ENCODE results near the gene KCNIP1.
A peak's percentile ranks its signal among the peaks of the same experiment; 100 is the strongest.

KCNIP1 gene

DNA sequence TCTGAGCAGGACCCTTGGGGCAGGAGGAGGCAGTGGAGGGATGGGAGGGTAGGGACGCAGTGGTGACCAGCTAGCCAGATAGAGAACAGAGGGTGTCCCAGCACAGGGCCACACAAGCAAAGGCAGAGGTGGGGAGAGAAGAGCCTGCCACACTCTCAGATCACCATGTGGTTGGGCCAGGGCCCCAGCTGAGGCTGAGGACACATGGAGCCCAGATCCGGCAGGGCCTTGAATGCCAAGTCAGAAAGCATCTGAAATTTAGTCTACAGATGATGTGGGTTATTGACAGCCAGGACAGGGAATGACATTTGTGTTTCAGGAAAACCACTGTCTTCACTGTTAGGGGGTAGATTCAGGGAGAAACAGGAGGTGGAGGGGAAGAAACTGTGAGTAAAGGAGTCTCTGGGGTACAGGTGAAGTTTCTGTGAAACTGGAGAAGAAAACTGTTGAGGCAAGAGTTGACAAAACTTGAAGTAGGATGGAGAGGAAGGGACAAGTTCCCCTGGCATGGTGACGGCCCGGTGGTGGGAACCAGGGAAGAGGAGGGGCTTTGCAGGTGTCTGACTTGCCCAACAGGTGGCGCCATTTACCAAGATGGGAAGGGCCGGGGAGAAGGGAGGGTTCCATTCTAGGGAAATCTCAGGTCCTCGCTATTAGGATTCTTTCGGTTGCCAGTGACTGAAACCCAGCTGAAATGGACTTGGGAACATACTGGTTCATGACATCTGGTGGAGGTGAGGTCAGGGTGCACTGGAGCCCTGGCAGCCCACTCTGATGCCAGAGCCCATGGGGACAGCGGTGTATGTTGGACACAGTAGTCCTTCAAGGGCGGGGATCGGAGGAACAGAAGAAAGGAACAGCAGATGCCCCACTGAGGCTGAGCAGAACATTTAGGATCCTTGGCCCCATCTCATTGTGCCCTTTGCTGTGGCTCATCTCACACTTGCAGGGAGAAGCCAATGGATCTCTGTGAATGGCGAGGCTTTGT, 100.1 kb downstream of the KCNIP1 start:
- DNase-seq, result peak; percentile 35 to 49

DNA sequence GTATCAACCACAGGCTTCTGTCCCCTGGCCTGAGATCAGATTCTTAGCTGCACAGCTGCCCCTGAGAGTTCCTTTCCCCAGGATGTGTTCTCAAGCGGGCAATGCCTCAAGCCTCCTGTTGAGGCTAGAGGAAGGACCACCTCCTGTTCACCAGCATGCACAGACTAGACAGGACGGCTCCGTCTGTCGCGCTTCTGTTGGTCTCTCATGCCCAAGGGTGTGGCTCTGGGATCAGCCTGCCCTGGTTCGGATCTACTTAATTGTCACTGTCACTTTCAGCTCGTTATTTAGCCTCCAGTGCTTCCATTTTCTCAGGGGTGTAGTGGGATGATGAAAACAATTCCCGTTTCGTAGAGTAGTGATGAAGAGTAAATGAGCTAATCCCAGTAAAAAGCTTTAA, 103.1 kb downstream of the KCNIP1 start:
- DNase-seq, result no peak

DNA sequence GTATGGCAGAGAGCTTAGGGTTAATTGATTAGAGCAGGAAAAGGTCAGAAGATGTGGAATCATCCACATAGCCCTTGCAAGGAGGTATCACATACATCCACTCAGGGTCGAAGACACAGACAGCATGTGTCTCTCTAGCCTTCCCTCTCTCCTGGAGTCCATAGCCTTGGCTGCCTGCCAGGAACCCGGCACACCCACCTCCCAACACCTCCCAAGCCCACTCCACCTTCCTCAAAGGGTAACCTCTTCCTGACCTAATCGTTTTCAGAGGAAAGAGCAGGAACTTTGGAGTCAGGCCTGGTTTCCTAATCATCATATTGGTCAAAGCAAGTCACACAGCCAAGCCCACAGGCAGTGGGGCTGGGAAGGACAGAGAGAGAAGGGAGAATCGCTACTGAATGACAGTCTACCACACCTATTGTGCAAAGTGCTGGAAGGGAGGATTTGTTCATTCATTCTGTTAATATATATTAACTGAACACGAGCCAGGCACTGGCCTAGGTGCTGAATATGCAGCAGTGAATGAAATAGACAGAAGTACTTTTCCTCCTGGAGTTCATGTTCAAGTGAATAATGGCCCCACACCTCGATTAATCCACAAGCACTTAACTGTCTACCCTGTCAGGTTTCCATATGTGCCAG, 107.8 kb downstream of the KCNIP1 start:
- no peak for DNase-seq

DNA sequence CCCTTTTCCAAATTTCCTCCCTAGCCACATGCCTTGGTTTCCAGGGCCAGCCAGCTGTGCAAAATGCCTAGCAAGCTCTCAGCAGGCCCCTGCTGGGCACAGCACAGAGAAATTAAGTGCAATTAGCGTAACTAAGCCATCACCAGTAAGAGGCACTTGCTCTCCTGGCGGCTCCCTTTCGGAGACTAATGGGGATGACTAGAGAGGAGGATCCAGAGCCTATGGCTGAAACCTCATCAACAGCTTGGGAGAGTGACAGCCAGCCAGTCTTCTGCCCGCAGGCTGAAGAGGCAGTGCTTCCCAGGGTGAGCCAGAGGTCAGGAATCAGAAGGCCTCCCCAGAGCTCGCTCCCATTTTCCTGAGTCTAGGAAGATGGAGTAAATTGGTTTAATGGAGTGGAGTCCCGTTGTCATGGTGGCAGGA, 108.4 kb downstream of the KCNIP1 start:
- no peak for DNase-seq

DNA sequence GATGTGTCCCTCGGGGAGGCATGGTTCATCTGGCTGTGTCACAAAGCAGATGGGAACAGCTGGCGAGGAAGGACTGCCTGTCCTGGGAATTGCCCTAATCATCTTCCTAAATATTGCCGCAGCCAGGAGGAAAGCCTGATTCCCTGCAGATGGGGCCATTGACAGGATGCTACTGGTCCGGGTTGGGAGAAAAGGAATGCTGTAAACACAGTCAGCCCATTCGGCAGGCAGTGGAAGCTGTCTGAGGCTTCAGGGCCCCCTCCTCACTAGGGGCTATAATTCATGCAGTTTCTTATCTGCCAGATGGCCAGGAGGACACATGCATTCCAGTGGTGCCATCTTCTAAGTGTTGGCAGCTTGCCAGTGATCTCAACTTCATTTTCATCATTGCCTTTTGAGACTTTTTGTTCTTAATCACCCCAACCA, 110.3 kb downstream of the KCNIP1 start:
- DNase-seq, result no peak

DNA sequence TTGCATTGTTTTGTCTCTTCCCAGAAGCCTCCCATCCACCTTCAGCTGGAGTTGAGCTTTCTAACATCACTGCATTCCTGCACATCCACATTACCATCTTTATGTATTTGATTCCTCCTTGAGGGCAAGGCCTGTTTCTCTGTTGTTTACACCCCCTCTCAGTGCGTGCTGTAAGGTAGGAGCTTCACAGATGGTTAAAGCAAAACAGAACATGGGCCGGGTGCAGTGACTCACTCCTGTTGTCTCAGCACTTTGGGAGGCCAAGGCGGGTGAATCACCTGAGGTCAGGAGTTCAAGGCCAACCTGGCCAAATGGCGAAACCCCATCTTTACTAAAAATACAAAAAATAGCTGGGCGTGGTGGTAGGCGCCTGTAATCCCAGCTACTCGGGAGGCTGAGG, 110.9 kb downstream of the KCNIP1 start:
- no peak for DNase-seq

DNA sequence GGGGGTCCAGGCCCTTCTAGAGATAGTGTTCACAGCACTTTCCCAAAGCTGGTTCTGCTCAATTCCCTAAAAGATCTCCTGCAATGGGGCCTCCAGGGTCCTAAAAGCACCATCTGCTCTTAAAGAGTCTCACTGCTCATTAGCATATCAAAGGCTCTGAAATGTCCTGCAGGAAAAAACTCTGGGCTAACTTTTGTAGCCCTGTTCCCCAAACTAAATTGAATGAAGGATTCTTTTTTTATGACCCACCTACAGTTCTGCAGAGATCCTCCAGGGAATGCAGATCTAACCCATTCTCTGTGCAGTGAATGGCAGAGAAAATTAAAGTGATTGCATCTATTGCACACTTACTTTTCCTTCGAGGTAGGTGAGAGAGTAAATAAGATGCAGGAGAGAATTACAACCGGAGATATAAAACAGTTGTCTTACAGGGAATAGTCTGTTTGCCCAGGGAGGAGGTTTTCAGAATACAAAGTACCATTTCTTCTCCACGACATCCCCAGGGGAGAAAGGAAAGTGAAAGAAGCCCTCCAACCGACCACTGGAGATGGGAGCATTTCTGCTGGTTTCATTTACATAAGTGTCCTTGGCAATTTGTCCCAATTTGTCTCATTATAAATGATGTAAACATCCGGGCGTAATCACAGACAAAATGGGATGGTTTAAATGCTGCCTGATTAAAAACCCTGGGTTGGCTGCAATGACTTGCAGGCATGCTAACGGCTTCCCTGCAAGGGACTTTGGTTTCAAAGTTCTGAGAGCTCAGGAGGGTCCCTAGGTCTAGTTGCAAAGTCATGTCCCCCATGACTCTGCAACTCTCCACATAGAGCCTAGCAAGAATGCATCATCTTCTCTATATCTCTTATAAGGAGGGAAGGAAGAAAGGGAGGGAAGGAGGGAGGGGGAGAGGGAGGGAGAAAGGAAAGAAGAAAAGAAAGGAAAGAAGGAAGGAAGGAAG, 114.0 kb downstream of the KCNIP1 start:
- no peak for DNase-seq

- DNase-seq, result no peak
Measured at GRCh38 chr5:170619869-170620268, 116.0 kb downstream of the KCNIP1 start.

DNA sequence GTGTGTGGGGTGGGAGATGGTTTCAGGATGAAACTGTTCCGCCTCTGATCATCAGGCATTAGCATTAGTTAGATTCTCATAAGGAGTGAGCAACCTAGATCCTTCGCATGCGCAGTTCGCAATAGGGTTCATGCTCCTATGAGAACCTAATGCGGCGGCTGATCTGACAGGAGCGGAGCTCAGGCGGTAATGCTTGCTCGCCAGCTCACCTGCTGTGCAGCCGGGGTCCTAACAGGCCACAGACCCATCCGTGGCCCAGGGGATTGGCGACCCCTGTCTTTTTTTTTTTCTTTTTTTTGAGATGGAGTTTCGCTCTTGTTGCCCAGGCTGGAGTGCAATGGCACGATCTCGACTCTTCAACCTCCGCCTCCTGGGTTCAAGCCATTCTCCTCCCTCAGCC, 119.1 kb downstream of the KCNIP1 start:
- DNase-seq, result no peak

GRCh38 chr5:170623576-170624181, 119.9 kb downstream of the KCNIP1 start:
- DNase-seq, result peak; percentile 54 to 70

DNA sequence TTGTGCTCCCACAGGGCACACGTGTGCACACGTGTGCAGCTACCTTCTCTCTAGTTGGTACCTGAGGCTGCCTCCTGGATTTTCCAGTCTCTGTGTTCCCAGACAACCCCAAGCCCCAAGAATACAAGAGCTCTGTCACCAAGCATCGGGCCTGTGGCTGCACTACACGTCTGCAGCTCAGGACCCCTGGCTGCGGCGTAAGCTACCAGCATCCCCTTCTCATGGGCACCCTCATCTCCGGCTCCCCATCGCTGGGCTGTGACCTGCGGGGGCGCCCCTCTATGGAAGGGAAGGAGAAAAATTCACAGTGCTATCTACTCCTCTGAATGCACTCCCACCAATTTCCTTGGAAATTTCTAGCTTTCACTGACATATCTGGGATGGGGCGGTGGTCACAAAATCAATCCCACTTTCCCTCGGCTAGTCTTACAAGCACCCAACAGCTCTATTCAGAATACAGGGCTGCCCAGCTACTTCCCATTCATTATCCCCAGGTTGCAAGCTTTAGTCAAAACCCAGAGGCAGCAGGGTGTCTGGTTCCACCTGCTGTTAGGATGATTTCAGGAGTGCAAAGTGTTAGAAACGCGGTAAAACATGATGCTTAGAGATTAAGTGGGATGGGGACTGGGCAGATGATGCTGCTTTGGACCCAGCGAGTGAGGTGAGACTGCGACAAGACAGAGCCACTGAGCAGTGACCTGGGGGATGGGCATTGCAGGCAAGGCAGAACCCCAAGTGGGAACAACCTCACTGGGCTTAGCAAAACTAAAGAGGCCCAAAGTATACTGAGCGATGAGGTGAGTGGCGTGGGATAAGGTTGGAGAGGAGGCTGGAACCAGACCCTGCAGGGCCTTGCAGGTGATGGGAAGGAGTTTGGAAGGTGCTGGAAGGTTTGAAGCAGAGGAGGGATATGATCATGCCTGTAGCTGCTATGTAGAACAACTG, 121.7 kb downstream of the KCNIP1 start:
- DNase-seq, result no peak

GRCh38 chr5:170626507-170627150, 122.8 kb downstream of the KCNIP1 start:
- DNase-seq, result no peak

DNA sequence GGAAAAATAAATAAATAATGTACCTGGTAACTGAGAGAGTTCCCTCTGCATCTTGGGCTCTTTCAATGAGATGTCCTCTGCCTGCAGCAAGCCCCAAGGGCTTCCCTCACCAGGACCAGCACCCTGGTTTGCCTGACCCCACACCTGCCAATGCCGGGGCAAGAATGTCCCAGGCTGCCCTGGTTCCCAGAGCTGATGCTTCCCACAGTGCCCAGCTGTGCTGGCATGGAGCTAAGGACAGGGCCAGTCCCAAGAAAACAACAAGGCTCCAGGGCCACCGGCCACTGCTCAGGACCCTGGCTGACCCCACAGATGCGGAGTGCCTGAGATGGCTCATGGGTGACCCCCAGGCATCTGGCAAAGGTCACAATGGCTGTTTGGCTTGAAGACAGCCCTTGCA, 123.5 kb downstream of the KCNIP1 start:
- no peak for DNase-seq

- DNase-seq, result no peak
Measured at GRCh38 chr5:170628028-170628427, 124.2 kb downstream of the KCNIP1 start.

DNA sequence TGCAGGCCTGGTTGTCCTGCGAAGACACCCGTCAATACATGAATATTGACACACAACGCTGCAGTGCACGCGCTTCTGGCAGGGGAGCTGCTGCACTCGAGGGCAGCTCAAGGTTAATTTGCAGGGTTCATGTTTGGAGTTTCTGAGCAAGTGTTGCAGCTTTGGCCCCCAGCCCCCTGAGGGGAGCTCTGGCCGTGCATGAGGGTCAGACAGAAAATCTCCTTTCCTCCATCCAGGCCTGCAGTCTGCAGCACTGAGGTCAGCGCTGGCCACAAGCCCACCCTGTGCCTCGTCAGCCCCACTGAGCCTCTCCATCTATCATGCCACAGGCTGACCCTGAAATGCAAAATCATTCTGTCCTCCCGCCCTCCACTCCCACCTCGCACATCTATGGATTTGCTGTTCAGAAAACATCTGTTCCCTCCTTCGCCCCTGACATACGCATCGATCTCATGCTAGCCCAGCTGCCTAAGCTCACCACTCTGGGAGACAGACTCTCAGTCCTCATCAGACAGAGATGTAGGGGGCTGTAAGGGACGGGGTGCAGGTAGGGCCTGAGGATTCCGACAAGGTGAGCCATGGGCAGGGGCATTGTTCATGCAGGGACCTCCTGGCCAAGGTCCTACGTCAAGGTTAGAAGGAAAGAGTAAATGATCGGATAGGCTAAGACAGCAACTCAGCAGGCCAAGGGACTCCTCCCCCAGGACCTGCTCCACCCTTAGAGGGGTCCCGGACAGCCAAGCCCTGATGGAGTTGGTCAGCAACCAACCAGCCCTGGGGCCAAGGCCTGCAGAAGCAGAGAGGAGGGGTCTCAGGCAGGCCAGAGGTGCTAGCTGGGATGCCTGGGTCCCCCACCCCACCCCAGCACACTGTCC, 125.1 kb downstream of the KCNIP1 start:
- DNase-seq, result no peak

GRCh38 chr5:170629566-170630175, 125.9 kb downstream of the KCNIP1 start:
- no peak for DNase-seq

- DNase-seq, result no peak
Measured at GRCh38 chr5:170630226-170630625, 126.4 kb downstream of the KCNIP1 start.

DNA sequence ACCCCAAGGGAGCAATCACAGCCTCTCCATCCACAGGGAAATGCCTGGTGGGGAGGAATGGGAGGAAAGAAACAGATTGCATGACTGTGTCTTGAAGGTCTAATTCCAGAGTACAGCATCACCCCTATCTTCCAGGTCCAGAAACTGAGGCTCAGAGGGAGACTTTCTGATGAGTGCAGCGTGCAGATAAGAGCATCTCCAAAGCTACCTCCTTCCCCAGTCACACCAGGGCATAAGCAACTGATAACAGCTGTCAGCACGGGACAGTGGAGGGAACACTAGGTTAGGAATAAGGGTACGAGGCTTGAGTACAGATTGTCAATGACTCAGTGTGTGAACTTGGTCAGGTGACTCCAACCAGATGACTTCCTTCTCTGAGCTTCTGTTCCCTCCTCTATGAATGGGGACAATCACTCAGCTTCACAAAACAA, 126.9 kb downstream of the KCNIP1 start:
- peak; percentile 57 to 74 for DNase-seq

All from inflammatory macrophage (primary cell).